IPS DF 4.7 (cell line): ENCODE measurements around the gene PHACTR4.
"Not testable (repeated sequence)": the region's sequence is repeated elsewhere in the genome, so short reads cannot be mapped to it uniquely, and the experiment has no call there.

Experiments
- DNase-seq: peaks from one replicate; pipeline ENCODE4 v3.0.0-alpha.2; 2013; ENCODE audit warnings: low spot score; ENCODE audit errors: extremely low read depth

Gene PHACTR4

DNA sequence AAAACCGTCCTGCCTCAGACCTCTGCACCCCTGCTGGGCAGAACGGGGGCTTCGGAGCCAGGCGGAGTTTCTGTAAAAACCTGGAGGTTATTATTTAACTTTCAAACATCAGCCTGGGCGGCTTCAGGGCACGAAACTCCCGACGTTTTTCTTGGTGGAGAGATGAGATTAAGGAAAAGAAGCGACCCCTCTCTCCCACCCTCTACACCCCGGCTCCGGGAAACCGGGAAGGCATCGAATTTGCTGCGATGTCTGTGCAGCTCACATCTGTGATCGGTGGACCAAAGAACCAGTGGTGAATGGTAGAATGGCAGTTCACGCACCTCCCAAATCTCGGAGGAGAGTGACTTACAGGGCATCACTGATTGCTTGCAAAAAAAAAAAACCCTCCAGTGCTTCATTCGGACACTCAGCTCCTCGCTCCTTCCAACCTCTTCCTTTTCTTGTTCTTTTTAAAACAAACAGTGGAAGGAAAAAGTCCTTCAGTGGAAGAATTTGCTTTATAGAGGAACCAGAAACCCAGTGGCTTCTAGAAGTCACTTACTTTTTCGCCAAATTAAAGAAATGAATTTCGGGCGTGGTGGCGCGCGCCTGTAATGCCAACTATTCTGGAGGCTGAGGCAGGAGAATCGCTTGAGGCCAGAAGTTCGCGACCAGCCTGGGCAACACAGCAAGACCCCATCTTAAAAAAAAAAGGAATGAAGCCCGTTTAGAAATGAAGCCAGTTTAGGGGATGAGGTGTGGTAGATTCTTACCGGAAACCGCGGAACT, 884 bp downstream of the PHACTR4 start:
- DNase-seq = no peak

DNA sequence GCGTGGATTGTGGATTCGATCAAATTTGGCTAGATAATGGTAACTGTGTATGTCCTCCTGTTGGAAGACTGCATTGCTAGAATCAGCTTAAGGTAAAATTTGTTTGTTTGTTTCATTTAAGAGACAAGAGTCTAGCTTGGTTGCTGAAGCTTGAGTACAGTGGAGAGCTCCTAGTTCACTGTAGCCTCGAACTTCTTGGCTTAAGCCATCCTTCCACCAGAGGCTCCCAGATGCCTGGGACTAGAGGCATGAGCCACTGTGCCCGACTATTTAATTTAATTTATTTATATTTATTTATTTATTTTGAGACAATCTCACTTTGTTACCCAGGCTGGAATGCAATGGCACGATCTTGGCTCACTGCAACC, 1.5 kb downstream of the PHACTR4 start:
- DNase-seq = no peak

DNA sequence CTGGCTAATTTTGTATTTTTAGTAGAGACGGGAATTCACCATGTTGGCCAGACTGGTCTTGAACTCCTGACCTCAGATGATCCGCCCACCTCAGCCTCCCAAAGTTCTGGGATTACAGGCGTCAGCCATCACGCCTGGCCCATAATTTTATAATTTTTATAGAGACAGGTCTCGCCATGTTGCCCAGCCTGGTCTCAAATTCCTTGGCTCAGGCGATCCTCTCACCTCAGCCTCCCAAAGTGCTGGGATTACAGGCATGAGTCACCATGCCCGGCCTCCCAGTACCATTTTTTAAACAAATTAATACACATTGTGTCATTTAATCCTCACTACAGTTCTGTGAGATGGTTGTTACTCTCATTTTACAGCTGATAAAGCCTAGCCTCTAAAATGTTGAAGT, 3.9 kb downstream of the PHACTR4 start:
- DNase-seq = not testable (repeated sequence)

DNA sequence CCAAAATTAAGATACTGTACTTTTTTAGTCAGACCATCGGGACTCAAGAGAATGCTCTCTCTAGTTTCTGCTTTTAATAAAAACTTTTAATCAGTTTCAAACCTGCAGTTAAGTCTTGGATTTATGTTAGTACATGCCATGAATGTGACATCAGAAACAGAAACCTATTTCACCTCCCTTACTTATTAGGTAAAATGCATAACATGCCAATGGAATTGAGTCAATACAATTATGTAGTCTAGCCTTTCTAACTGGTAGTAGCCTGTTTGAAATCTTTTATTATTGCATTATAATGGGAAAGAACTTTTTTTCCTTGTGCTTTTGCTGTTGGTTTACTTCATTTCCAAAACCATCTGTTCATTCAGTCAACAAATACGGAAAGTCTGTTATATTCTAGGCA, 4.8 kb downstream of the PHACTR4 start:
- no peak for DNase-seq

DNA sequence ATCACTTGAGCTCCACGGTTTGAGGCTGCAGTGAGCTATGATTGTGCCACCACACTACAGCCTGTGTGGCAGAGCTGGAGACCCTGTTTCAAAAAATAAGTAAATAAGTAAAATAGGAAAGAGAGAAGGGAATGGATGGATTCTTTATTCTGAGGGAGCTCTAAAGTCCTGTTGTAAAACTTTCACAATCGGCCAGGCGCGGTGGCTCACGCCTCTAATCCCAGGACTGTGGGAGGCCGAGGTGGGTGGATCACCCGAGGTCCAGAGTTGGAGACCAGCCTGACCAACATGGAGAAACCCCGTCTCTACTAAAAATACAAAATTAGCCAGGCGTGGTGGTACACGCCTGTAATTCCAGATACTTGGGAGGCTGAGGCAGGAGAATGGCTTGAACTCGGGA, 6.1 kb downstream of the PHACTR4 start:
- not testable (repeated sequence) for DNase-seq

DNA sequence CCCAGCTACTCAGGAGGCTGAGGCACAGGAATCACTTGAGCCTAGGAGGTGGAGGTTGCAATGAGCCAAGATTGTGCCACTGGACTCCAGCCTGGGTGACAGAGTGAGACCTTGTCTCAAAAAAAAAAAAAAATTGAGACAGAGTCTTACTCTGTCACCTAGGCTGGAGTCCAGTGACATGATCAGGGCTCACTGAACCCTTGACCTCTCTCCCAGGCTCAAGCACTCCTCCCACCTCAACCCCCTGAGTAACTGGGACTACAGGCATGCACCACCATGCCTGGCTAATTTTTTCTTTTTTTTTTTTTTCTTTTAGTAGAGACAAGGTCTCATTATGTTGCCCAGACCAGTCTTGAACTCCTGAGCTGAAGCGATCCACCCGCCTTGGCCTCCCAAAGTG, 6.7 kb downstream of the PHACTR4 start:
- DNase-seq = not testable (repeated sequence)

DNA sequence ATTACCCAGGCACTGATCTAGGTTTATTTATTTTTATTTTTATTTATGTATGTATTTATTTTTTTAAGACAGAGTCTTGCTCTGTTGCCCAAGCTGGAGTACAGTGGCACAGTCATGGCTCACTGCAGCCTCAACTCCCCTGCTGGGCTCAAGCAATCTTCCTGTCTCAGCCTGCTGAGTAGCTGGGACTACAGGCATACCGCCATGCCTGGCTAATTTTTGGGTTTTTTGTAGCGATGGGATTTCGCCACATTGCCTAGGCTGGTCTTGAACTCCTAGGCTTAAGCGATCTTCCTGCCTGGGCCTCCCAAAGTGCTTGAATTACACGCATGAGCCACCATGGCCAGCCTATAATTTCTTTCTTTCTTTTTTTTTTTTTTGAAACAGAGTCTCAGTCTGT, 9.4 kb downstream of the PHACTR4 start:
- no peak for DNase-seq

DNA sequence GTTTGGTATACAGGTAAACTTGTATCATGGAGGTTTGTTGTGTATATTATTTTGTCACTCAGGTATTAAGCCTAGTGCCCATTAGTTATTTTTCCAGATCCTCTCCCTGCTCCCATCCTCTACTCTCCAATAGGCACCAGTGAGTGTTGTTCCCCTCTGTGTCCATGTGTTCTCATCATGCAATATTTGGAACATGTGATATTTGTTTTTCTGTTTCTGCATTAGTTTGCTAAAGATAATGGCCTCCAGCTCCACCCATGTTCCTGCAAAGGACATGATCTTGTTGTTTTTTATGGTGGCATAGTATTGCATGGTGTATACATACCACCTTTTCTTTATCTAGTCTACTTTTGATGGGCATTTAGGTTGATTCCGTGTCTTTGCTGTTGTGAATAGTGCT, 10.9 kb downstream of the PHACTR4 start:
- DNase-seq = no peak

DNA sequence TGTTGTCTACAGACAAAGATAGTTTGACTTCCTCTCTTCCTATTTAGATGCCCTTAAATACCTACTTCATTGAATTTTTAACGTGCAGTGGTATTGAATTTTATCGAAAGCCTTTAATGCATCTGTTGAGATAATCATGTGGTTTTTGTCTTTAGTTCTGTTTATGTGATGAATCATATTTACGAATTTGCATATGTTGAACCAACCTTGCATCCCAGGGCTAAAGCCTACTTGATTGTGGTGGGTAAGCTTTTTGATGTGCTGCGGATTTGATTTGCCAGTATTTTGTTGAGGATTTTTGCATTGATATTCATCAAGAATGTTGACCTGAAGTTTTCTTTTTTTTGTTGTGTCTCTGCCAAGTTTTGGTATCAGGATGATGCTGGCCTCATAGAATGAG, 14.2 kb downstream of the PHACTR4 start:
- DNase-seq = not testable (repeated sequence)

DNA sequence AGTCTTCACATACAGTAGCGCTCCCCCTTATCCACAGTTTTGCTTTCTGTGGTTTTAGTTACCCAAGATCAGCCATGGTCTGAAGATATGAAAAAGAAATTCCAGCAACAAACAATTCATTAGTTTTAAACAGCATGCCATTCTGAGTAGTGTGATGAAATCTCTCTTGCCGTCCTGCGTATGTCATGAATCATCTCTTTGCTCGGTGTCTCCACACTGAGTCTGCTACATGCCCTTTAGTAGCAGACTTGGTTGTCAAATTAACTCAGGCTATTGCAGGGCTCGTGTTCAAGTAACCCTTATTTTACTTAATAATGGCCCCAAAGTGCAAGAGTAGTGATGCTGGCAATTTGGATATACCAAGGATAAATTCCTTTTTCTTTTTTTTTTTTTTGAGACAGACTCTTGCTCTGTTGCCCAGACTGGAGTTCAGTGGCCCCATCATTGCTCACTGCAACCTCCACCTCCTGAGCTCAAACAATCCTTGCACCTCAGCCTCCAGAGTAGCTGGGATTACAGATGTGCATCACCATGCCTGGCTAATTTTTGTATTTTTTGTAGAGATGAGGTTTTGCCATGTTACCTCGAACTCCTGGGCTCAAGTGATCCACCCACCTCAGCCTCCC, 22.6 kb downstream of the PHACTR4 start:
- no peak for DNase-seq

DNA sequence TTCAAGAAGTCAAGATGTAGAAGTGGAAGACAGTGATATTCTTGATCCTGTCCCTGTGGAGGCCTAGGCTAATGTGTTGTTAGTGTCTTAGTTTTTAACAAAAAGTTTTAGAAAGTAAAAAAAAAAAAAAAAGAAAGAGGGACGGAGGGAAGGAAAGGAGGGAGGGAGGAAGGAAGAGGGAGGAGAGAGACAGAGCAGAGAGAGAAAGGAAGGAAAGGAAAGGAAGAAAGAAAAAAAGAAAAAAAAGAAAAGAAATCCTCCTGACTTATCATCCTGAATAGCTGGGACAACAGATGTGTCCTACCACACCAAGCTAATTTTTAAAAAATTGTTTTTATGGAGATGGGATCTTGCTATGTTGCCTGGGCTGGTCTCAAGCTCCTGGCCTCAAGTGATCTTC, 24.6 kb downstream of the PHACTR4 start:
- DNase-seq = no peak

DNA sequence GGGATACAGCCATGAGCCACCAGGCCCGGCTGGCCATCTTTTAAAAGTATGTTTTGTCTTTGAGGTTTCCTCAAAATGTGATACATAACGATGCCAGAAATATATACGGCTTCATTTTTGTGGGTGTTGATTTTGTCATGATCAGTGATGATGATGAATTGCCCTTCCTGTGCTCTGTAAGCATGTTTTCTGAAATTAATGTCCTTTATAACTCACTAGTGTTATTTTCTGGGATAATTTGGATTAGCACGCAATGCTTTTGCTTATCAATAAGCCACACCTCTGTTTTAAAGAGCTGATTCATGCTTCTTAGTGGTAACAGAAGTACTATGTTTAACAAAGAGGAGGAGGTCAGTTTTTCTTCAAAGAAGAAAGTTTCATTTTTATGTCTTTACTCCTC, 25.6 kb downstream of the PHACTR4 start:
- DNase-seq = no peak

DNA sequence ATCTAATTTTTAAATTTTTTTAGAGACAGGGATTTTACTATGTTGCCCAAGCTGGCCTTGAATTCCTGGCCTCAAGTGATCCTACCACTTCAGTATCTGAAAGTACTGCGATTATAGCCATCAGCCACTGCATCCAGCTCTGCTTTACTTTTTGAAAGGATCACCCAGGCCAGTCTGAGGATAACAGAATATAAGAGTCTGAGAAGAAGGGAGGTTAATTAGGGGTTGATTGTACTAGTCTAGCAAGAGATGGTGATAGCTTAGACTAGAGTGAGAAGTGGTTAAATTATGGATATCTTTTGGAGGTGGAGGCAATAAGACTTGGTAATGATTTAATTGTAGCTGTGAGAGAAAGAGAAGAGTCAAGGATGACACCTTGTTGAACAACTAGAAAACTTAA, 32.2 kb downstream of the PHACTR4 start:
- no peak for DNase-seq

DNA sequence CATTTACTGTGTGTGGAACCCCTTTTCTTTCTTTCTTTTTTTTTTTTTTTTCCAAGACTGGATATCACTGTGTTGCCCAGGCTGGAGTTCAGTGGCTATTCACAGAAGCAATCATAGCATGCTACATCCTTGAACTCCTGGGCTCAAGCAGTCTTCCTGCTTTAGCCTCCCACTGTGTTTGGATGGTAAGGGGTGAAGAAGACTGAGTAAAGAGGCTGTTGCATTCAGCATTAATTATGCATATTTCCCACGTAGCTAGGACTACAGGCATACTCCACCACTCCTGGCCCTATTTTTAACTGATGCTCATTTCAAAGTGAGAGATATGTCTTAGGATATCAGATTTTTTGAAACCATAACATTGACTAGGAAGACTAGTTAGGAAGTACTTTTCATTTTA, 39.5 kb downstream of the PHACTR4 start:
- DNase-seq = no peak

DNA sequence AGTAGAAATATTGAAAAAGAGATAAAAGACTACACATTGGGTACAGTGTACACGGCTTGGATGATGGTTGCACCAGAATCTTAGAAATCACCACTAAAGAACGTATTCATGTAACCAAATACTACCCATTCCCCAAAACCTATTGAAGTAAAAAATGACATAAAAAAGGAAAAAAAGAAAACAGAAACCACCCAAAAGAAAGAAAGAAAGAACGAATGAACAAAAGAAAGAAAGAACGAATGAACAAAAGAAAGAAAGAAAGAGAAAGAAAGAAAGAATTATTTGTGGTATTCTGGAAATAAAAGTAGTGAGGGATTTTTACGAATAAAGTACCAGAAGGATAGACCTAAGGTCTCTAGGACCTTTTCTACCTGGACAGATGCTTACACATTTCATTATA, 42.1 kb downstream of the PHACTR4 start:
- DNase-seq = no peak

DNA sequence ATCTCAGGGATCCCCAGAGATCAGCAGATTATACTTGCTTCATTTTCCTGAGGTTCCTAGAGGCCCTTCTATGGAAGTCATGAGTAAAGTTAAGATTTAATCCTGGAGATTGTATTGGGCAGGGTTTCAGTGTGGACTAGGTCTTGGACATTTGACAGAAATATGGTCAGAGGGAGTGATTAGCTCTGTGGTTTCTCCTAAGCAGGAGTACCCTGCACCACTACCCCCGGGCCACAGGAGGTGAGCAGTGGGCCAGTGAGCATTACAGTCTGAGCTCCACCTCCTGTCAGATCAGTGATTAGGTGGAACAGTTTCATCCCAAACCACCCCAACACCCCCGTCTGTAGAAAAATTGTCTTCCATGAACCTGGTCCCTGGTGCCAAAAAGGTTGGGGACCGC, 43.2 kb downstream of the PHACTR4 start:
- no peak for DNase-seq

DNA sequence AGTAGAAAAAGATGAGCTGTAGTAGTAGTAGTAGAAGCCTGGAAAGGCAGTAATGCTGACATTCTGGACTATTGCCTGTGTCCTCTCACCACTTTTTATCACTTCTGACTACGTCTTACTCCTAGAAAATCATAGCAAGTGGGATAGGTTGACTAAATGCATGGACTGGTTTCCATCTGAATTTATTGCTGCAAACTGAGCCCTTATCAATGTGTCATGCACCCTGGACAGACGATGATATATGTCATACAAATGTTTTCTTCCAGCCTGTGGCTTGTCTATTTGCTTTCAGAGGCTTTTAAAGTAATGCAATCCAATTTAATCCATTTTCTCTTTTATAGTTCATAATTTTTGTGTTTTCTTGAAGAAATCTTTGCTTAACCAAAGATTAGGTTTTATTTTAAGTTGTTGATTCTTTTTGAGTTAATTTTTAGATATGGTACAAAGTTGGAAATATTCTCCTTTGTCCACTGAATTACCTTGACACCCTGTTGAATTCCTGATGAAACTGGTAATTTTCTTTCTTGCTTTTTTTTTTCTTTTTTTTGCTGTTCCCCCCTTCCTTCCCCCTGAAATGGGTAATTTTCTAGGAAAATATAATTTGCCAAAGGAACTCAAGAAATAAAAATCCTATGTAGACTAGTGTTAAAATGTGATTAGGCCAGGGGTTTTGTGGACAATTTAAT, 47.1 kb downstream of the PHACTR4 start:
- no peak for DNase-seq

DNA sequence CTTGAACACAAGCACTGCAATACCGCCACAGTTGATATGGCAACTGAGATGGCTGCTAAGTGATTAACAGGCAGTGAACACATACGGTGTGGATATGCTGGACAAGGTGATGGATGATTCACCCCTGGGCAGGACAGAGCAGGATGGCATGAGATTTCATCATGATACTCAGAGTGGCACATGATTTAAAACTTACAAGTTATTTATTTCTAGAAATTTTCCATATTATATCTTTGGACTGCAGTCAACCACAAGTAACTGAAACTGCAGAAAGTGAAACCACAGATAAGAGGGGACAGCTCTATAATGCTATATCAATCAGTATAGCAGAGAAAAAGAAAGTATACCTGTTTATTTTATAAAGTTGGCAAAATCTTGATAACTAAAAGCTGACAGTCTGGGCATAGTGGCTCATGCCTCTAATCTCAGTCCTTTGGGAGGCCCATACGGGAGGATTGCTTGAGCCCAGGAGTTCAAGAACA, 47.9 kb downstream of the PHACTR4 start:
- DNase-seq = no peak

DNA sequence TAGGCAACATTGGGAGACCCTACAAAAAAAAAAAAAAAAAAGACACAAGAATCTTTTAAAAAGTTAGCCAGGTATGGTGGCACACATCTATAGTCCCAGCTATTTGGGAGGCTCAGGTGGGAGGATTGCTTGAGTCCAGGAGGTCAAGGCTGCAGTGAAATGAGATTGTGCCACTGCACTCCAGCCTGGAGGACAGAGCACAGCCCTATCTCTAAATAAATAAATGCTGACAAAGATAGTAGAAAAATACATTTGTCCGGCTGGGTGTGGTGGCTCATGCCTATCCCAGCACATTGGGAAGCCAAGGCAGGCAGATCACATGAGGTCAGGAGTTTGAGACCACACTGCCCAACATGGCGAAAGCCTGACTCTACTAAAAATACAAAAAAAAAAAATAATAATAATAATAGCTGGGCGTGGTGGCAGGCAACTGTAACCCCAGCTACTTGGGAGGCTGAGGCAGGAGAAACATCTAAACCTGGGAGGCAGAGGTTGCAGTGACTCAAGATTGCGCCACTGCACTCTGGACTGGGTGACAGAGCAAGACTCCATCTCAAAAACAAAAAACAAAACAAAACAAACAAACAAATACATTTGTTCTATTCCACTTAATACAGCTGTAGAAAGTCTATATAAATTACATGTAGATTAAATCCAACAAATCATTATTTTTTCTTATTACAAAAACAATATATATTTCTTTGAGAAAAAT, 48.5 kb downstream of the PHACTR4 start:
- no peak for DNase-seq

DNA sequence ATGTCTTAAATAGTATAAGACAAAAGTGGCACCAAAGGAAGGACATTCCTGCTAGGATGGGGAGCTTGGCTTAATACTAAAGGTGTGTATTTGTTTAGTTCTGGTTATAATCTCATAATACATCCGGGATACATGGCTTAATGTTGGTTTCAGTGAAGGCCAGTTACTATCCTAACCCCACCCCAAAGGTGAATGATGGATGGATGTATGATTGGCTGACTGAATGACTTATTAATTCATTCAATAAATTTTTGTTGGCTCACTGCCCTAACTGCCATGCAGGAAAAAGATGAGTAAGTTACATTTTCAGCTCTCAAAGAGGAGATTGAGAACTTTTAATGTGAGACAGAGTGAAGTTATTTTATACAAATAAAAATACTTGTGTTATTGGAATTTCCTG, 52.2 kb downstream of the PHACTR4 start:
- no peak for DNase-seq

DNA sequence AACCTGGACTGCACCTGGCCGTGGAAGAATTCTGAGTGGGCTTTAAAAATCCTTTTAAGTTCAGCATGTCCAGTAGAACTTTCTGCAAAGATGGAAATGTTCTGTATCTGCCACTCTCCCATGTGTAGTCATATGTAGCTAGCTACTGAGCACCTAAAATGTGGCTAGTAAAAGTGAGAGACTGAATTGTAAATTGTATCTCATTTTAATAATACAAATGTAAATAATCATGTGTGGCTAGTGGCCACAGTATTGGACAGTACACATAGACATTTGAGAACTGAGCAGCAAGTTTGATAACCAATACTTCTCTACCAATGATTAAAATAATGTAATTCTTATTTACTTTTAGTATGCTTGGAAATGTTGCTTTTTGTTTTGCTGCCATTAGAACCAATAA, 57.3 kb downstream of the PHACTR4 start:
- no peak for DNase-seq

DNA sequence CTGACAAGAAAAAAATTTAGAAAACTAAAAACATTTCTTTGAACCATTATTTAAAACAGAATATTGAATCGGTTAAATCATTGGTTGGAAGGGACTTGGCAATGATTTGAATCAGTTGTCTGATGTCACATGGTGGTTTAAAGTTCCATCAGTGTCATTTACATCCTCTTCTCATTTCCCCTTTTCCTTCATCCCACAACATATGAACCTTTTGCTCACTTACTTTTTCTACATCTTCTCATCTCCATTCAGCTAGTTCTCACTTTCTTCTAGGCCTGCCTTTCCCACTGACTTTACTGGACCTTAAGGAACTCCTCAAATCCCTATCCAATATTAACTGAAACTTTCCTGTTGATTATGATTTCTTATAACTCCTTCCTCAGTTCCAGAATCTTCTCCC, 58.5 kb downstream of the PHACTR4 start:
- no peak for DNase-seq
